GM12865 (cell line): ENCODE measurements around the gene KCNK4.

Source experiments
- DNase-seq: peaks from one replicate; pipeline ENCODE4 v3.0.0; 2010; ENCODE audit warnings: low read depth
- H3K4me3 ChIP-seq: 2 replicates; pipeline ENCODE4 v1.5.1; 2011; ENCODE audit warnings: mild to moderate bottlenecking, low read depth, low read length, control low read depth
- CTCF ChIP-seq: IDR thresholded peaks from 2 replicates; pipeline ENCODE4 v1.5.1; 2011; ENCODE audit warnings: low read length, control low read depth, low read depth, inconsistent platforms; ENCODE audit not compliant: insufficient read depth; ENCODE audit errors: missing control alignments

The KCNK4 gene

GRCh38 chr11:64324692-64325469 lies 33.8 kb downstream of the KCNK4 start:
- no peak overlapping the region for H3K4me3 ChIP-seq
- no peak for TF ChIP-seq CTCF
- no peak for DNase-seq

GRCh38 chr11:64327375-64327774 lies 36.3 kb downstream of the KCNK4 start:
- no peak for TF ChIP-seq CTCF
- DNase-seq: no peak
- no peak overlapping the region for H3K4me3 ChIP-seq

- no peak overlapping the region for H3K4me3 ChIP-seq
- no peak for DNase-seq
- TF ChIP-seq CTCF: no peak
These were observed 36.9 kb downstream of the KCNK4 start for GRCh38 chr11:64327993-64328392.

- no peak for TF ChIP-seq CTCF
- H3K4me3 ChIP-seq: no peak overlapping the region
- DNase-seq: no peak
These were observed 39.8 kb downstream of the KCNK4 start for GRCh38 chr11:64330888-64331287.

- no peak overlapping the region for H3K4me3 ChIP-seq
- peak; percentile 95 for DNase-seq
- TF ChIP-seq CTCF: peak; percentile 87
These were observed 40.7 kb downstream of the KCNK4 start for GRCh38 chr11:64331569-64332371.

GRCh38 chr11:64333556-64333955 lies 42.5 kb downstream of the KCNK4 start:
- no peak for DNase-seq
- TF ChIP-seq CTCF: no peak
- H3K4me3 ChIP-seq: no peak overlapping the region
